ENCODE results near the gene MRPL41.
A peak's percentile ranks its signal among the peaks of the same experiment; 100 is the strongest.
"Not testable (repeated sequence)": the region's sequence is repeated elsewhere in the genome, so short reads cannot be mapped to it uniquely, and the experiment has no call there.

The MRPL41 gene

DNA sequence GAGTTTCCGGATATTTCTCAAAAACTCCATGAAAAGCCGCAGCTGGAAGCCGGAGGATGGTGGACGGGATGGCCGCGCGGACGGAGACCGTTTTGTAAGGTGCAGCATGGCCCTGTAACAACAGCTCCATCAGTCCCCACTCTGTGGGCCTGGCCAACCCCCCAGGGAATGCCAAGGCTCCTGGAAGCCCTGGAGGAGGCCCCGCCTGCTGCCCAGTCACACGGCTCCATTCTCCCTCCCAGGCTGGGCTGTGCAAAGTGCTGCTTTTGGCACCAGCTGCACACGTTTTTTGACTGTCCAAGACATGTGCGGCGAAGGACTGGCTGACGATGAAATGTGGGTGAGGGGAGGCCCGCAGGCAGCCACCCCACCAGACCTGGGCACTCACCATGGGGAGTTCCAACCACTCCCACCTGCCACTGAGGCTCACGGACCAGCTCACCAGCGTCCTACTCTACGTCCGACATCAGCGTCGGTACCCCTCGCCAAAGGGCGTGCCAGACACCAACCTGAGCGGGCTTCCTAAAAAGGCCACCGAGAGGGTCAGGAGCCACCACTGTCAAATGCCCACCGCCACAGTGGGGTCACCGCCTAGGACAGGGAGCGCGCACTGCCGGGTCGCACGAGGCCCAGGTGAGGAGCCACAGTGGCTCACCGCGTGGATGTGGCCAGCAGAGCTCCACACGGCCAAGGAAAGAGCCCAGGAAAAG, 28.8 kb upstream of the MRPL41 start:
- DNase-seq: no peak

DNA sequence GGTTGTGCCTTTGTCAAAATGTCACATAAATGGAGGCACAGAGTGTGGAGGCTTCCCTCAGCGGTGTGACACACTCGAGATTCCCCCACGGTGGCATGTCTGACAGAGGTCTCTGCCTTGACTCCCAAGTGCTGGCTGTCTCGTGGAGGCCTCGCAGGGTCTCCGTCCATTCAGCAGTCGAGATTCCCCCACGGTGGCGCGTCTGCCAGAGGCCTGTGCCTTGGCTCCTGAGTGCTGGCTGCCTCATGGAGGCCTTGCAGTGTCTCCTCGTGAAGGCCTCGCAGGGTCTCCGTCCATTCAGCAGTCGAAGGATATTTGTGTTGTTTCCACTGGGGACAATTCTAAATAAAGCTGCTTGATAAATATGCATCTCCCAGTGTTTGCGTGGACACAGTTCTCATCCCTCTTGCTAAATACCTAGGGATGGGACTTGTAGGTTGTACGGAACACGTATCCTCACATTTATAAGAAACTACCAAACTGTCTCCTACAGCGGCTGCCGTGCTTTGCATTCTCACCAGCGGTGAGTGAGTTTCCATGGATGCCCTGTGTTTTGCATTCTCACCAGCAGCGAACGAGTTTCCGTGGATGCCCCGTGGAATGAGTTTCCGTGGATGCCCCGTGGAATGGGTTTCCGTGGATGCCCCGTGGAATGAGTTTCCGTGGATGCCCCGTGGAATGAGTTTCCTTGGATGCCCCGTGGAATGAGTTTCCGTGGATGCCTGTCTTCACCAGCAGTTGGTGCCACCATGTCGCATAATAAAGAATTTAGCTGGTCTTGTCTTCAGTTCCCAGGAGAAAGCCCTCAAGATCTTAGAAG, 27.3 kb upstream of the MRPL41 start:
- DNase-seq: no peak

DNA sequence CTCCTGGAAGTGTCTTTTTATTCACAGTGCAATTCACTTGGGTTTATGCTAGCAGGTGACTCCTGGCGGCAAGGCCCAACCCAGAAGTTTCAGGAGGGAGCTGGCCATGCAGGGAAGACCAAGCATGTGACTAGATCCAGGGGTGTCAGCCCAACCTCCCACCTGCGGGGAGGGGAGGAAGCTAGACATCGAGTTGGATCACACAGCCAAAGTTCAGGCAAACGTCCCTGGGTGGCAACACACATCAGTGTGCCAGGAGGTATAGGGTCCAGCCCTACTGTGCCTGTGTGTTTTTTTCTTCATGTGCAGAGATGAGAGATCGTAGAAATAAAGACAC, 26.7 kb upstream of the MRPL41 start:
- DNase-seq: no peak

GRCh38 chr9:137530331-137530730, 21.3 kb upstream of the MRPL41 start:
- DNase-seq: no peak

DNA sequence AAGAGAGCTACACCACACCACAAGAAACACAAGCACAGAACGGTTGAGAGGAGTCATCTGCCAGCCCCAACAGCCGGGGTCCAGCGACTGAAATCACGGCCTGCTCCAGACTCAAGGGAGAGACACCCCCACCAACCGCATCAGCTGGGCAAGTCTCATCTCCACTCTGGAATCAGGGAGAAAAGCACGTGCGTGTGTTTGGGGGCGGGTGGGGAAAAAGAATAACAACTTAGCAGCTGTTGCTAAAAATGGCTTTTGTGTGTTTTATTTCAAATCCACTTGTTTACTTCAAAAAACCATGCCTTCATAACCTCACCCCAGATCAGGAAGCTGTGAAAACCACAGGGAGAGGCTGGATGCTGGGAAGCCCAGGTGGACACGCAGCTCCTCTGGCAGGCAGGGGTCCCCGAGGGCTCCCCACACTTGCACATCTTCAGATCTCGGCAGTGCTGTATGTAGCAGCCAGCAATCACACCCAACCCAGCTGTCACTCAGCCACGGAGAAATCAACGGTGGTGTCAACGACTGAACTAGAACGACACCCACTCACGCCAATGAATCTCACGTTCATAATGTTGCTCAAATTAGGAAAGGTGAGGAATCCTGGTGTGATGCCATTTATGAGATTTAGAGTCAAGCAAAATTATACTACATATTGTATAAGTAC, 20.4 kb upstream of the MRPL41 start:
- no peak for DNase-seq

- DNase-seq: not testable (repeated sequence)
Measured at GRCh38 chr9:137532891-137533468, 18.7 kb upstream of the MRPL41 start.

DNA sequence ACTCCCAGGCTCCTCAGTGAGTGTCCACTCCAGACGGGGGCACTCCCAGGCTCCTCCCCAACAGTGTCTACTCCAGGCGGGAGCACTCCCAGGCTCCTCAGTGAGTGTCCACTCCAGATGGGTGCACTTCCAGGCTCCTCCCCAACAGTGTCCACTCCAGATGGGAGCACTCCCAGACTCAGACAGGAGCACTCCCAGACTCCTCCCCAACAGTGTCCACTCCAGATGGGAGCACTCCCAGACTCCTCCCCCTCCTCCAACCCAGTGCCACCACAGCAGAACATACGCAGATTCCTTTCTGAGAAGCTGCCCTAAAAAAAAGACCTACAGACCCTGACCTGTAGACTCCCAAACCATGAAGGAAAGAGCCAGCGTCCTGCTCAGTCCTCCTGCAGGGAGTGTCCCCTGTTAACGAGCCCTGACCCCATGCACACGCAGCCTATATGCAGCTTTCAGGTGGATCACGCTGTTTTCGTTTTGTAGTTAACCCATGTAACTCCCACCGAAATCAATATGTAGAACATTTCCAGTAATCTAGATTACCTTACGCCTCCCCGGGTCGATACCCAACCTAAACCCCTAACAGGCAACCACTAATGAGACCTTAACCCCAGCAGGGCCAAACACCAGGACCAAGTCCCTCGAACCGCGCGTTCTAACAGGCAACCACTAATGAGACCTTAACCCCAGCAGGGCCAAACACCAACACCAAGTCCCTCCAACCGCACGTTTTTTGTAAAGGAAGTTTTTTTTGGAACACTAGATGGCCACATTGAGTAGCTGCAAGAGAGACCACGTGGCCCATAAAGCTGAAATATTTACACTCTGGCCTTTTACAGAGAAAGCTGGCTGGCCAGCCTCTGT, 17.2 kb upstream of the MRPL41 start:
- peak; percentile 45 for DNase-seq

DNA sequence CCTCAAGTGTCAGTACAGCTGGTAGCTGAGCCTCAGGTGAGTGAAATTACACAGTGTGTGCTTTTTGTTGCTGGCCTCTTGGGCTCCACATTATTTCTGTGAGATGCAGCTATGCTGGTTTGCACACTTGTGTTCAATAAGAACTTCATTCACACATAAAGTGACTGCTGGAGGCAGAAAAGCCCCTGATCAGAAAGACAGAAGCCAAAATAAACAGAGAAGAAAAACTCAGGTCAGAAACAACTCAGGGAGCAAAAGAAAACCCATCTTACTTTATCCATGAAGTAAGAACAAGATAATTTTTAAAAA, 16.6 kb upstream of the MRPL41 start:
- DNase-seq: no peak

- DNase-seq: peak; percentile 22
Measured at GRCh38 chr9:137536594-137537131, 15.0 kb upstream of the MRPL41 start.

- no peak for DNase-seq
Measured at GRCh38 chr9:137538058-137538457, 13.6 kb upstream of the MRPL41 start.

DNA sequence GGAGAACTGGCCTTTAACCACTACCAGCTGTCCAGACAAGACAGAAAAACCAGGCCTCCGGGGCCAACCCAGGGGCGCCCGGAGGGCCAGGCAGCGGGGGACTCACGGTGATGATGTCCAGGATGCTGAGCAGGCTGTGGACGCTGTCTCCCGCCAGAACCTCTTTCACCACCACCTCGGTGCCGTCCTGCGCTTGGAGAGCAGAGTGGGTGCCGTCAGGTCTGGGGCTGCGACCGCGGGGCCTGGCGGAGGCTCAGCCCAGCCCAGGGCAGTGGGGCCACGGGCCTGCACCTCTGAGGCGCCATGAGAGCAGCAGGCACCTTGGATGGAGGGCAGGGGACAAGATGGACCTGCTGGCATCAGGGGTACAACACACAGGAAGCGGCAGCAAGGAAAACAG, 11.1 kb upstream of the MRPL41 start:
- no peak for DNase-seq

- DNase-seq: no peak
Measured at GRCh38 chr9:137542486-137542885, 9.2 kb upstream of the MRPL41 start.

DNA sequence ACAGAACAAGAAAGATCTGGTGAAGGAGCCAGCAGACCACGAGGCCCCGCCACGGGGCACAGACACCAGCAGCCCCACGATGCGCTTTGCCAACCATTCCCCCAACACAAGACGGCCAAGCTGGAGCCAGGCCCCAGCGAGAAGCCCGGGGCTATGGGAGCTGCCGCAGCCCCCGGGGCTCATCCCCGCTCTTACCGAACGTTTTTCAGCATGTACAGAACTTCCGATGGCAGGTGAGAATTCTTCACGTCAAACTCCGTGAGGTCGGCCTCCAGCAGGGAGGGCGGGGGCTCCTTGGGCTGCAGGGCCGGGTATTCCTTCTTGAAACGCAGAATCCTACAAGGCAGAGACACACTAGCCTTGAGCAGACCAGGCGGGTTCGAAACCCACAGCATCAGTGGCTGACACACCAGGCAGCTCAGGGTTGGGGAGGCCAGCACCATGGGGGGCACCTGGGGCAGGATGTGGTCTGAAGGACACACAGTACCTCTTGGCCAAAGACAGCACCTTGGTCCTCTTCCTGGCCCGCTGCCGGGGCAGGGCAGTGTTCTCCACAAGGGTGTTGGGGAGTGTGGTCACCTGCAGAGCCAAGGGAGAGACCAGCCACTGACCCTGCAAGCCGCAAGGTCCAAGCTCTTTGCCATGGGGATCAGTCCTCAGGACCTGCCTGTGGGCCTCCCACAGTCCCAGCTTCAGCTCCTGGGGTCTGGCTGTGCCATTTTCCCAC, 8.3 kb upstream of the MRPL41 start:
- no peak for DNase-seq

DNA sequence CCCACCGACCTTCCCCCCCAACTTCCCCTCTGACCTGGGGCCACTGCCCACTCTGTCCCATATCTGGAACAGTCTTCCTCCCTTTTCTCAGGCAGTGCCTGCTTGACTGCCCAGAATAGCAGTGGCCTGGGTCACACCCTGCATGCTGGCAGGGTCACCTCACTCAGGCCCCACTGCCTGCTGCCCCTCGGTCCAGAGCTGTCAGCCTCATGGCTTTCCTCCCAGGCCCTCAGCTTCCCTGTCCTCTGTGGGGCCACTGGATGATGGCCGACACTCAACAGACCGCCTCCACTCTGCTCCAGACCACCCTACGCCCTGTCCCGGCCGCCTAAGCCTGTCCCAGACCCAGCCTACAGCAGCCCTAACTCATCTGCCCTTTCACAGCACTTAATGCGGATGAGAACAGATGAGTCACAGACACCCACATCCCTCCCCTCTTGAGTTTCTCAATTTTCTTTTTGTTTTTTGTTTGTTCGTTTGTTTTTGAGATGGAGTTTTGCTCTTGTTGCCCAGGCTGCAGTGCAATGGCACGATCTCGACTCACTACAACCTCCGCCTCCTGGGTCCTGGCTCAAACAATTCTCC, 7.4 kb upstream of the MRPL41 start:
- no peak for DNase-seq

GRCh38 chr9:137545123-137545522, 6.6 kb upstream of the MRPL41 start:
- DNase-seq: no peak

GRCh38 chr9:137547687-137548543, 3.8 kb upstream of the MRPL41 start:
- no peak for DNase-seq

DNA sequence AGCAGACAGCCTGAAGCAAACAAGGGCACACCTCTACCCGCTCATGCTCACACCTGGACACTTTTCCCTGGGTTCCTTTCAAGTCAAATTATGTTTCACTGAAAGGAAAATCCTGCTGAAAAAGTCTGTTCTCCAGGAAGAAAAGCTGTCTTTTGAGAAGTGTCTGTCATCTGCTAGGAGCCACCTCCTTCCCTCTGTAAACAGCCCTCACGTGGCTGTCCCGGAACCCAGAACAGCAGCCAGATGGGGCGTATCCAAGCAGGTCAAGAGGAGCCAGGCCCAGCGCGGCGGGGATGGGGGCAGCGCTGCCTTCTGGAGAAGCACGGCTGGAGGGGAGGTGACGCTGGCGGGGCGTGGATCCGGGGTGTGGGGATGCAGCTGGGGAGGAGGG, 1.5 kb upstream of the MRPL41 start, which contains the start of gene PNPLA7:
Gene PNPLA7, minus strand, starts transcription at position 172 of the 391 bp plus-strand sequence. CDS start 205 bp downstream, outside the sequence.
- peak; percentile 61 for DNase-seq

DNA sequence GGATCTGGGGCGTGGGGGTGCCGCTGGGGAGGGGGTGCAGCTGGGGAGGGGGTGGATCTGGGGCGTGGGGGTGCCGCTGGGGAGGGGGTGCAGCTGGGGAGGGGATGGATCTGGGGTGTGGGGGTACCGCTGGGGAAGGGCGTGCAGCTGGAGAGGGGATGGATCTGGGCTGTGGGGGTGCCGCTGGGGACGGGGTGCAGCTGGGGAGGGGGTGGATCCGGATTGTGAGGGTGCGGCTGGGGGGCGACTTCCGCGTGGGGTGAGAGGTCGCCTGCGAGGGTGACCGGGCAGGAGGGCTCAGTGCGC, 768 bp upstream of the MRPL41 start:
- DNase-seq: not testable (repeated sequence)

DNA sequence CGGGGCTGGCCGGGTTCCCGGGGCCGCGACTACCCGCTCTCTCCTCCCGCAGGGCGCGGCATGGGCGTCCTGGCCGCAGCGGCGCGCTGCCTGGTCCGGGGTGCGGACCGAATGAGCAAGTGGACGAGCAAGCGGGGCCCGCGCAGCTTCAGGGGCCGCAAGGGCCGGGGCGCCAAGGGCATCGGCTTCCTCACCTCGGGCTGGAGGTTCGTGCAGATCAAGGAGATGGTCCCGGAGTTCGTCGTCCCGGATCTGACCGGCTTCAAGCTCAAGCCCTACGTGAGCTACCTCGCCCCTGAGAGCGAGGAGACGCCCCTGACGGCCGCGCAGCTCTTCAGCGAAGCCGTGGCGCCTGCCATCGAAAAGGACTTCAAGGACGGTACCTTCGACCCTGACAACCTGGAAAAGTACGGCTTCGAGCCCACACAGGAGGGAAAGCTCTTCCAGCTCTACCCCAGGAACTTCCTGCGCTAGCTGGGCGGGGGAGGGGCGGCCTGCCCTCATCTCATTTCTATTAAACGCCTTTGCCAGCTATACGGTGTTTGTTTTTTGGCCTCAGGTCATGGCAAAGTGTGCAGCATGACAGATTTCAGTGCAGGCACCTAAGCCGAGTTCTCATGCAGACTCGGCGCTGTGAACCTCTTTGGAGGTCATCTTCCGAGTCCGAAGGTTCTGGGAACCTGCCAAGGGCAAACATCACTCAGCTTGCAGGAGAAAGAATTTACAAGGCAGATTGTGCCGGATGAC, 516 bp downstream of the MRPL41 start:
- DNase-seq: no peak

DNA sequence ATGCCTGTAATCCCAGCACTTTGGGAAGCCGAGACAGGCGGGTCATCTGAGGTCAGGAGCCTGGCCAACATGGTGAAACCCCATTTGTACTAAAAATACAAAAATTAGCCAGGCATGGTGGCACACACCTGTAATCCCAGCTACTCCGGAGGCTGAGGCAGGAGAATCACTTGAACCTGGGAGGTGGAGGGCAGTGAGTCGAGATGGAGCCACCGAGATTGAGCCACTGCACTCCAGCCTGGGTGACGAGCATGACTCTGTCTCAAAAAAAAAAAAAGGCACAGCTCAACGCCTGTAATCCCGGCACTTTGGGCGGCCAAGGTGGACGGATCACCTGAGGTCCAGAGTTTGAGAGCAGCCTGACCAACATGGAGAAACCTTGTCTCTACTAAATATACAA, 2.0 kb downstream of the MRPL41 start:
- not testable (repeated sequence) for DNase-seq

All from CD4-positive, alpha-beta T cell treated with Interleukin-17A for 1 hour (primary cell).